ENCODE data around the gene TRABD2A.

GRCh38 chr2:84874381-84875212 lies 6.3 kb downstream of the TRABD2A start:
- TF ChIP-seq CTCF (IDR thresholded peaks at IDR 0.05; ENCODE audit: borderline replicate concordance, extremely low read depth, low read length, poor library complexity, severe bottlenecking) (no peak), EZH2 (IDR thresholded peaks at IDR 0.05; ENCODE audit: borderline replicate concordance, low read depth, low read length, severe bottlenecking) (no peak)

All from DND-41 (cell line).